HT-29 (cell line): Measurements from ENCODE around the gene UQCC5. TPM values are rescaled to one million over a fixed set of nuclear protein-coding genes. Genes with fewer than 3 reads are reported as not detected.
"Not testable (repeated sequence)": the region's sequence is repeated elsewhere in the genome, so short reads cannot be mapped to it uniquely, and the experiment has no call there.

Source experiments
- DNase-seq: peaks from one replicate; pipeline ENCODE4 v3.0.0-alpha.2; 2015; ENCODE audit warnings: low spot score
- total RNA-seq: library from RNA; depleted of rRNA; stranded (reverse); fragments of >200 nt; shearing (Covaris generic); gene quantifications from 2 replicates; pipeline ENCODE4 v1.2.3, GENCODE V29; 2014

Gene UQCC5
- total RNA-seq, 1 experiment from 2014 or later = 38.3 TPM

- no peak for DNase-seq
Measured at GRCh38 chr3:52521881-52522650, 14.3 kb upstream of the UQCC5 start.

DNA sequence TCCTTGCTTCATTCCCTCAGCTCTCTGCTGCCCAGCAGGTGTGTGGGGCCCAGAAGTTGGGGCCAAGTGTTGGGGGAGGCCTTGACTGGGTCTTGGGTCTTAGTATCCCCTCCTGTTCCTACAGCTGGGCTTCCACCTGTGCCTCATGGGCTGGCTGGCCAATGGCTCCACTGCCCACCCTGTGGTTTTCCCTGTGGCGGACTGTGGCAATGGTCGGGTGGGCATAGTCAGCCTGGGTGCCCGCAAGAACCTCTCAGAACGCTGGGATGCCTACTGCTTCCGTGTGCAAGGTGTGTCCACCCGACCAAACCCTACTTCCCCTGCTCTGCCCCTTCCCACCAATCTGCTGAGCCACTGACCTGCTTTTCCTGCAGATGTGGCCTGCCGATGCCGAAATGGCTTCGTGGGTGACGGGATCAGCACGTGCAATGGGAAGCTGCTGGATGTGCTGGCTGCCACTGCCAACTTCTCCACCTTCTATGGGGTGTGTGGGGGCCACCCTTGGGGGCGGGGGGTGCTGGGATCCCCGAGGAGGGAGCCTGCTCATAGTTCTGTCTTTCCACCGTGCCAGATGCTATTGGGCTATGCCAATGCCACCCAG lies 13.7 kb upstream of the UQCC5 start:
- no peak for DNase-seq

GRCh38 chr3:52523386-52524257 lies 12.8 kb upstream of the UQCC5 start:
- DNase-seq = no peak

GRCh38 chr3:52524258-52524751 lies 12.1 kb upstream of the UQCC5 start:
- no peak for DNase-seq

- DNase-seq = no peak
Measured at GRCh38 chr3:52524752-52525679, 11.4 kb upstream of the UQCC5 start.

GRCh38 chr3:52525680-52526561 lies 10.5 kb upstream of the UQCC5 start:
- DNase-seq = no peak

- DNase-seq = not testable (repeated sequence)
Measured at GRCh38 chr3:52526671-52527038, 9.8 kb upstream of the UQCC5 start.

DNA sequence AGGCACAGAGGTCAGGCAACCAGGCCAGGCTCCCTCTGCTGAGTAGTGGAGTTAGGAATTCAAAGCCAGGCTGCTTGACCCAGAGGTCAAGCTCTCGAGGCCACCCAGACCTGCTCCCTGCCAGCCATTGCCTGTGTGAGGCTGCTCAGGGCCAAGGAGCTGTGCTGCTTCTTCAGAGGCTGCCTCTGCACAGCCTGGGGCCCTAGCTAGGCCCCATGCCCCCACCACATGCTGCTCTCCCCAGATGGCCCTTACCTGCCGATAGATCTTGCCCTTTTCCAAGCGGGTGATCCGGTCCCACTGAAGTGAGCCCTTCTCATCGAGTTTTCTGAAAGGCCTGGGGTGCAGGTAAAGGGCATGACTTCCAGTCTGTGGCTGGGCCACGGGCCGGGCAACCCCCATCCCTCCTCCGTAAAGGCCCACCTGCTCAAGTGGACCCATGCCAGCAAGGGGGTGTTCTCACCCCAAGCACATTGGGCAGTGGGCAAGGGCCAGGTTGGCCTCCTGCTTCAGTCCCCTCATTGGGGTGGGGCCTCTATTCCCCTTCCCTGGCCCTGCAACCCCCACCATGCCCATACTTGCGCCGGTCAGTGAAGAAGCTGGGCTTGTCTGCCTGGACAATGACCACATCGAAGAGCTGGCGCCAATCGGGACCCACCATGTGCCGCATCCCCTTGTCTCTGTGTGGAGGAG lies 9.2 kb upstream of the UQCC5 start:
- DNase-seq = no peak

DNA sequence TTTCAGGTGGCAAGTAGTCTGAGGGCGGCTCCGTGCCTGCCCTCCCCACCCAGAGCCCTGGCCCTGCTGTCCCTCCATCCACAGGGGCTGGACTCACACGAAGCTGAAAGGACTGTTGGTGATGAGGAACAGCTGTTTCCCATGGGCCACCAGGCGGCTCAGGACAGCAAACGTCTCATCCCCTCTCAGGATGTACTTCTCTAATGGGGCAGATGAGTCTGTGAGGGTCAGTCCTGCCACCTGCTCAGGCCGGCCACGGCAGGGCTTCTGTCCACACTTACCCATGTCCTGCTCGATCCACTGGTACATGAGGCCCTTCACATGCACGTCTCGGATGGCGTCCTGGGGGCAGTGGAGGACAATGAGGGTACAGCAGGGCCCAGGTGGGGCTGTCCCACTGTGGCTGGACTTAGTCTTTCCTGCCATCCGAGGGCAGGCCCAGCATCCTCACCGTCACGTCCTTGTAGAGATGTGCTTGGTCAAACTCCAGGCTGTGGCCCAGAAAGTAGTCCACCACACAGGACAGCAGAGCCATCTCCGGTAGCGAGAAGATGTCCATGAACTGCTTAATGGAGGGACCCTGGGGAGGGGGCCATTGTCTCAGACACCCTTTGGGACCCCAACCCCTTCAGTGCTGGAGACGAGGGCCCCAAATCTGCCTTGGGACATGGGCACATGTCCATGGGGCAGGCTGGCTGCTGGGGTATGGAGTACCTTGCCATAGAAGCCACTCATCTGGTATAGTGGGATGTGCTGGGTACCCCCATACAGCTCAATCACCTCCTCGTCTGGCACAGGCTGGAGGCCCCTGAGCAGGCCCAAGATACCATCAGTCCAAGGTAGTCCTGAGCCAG lies 8.4 kb upstream of the UQCC5 start:
- no peak for DNase-seq

GRCh38 chr3:52528586-52529375 lies 7.6 kb upstream of the UQCC5 start:
- DNase-seq = no peak

DNA sequence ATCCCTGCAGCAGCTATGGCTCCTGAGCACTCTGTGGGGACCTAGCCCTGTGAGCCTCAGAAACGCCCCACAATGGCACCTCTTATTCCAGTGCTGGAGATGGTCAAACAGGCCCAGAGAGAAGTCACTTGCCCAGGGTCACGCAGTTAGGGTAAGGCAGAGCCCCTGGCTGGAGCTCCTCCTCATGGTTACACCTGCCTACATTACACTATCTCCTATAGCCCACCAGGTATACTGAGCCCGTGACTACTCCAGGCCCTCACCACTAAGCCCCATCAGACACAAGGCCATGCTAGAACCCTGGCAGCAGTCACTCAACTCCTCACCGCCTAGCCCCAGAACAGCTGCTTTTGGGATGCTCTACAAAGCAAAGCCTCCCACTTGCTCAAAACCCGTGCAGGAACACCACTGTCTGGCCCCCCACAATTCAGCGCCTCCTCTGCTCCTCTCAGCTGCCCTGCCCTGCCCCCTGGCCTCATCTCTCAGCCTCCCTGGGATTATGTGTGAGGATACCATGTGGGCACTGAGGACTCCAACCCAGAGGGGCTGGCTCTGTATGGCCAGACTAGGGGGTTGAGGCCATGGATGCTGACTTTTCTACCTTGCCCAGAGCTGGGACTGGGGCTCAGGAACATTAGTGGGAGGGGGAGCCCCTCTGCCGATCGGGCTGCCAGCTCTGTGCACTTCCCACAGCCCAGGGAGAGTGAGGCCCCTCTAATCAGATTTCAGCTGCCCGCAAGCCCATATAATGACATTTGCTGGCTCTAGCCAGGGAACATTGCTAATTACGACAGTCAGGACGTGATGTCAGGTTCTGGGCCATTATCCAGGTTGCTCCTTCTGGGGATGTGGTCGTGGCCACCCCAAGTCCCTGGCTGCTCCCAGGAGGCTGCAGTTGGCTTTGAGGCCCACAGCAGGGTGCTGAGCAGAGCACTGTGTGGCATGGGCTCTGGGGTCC lies 6.8 kb upstream of the UQCC5 start:
- DNase-seq = no peak

DNA sequence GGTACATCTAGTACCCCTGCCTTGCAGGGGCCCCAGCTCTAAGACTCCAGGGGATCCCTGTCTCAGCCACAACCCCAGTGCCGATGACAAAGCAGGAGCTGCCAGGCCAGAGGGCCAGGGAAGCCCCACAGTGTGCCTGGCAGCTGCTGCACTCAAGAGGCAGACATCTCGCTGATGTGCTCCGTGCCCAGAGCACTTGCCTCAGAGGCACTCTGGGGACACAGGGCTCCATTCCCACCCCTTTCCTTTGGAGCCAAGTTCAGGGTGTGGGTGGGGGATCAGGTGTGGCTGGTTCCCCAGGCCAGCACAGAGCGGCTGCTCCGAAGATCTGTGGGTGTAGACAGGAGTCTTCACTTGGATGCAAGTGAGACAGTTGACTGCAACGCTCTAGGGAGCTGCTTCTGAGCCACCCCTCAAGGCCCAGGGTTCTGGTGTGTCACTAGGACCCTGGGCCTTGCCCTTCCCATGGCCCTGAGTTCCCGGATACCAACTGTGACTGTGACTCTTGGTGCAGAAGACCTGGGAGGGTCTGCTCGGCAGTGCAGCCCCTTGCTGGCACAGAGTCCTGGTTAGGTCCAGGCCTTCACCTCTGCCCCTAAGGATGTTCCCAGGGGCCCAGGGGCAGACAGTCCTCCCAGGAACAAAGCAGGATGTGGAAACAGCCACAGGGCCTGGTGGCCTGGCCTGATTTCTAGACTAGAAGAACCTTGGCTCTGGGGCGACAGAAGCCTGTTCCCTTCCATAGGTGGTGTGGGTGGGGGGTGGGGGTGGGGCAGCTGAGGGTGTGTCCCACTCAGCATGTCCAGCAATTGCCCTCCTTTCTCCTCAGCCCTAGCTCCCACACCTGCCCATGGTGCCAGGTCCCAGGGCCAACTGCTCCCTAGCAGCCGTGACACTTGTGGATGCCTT lies 5.2 kb upstream of the UQCC5 start:
- no peak for DNase-seq

GRCh38 chr3:52531860-52532516 lies 4.4 kb upstream of the UQCC5 start:
- DNase-seq = no peak

DNA sequence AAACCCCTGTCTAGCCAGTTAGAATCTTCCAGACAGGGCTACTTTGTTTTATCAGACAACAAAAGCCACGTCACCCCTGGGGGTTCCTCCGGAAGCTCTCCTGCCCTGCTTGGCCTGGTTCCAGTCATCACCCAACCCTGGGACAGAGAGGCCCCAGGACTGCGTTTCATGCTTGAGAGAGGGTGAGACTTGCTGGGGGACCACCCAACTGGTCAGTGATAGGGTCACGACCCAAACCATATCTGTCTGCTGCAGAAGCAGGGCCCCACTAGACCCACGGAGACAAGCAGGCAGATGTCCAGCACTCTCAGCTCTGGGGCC lies 3.9 kb upstream of the UQCC5 start:
- DNase-seq = peak; percentile 35
